ENCODE results near the gene CLCN1.

DNA sequence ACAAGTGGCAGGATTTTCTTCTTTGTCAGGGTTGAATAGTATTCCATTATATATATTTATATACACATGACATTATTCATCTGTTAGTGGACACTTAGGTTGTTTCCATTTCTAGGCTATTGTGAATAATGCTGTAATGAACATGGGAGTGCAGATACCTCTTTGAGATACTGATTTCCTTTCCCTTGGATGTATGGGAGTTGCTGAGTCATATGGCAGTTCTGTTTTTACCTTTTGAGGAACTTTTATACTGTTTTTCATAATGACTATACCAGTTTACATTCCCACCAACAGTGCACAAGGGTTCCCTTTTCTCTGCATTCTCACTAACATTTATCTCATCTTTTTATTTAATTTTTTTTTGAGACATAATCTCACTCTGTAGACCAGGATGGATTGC is 1.8 kb upstream of the CLCN1 start:
- no peak for TF ChIP-seq POLR2A (IDR thresholded peaks at IDR 0.05; ENCODE audit: low read depth)
- TF ChIP-seq, protein P1, sequence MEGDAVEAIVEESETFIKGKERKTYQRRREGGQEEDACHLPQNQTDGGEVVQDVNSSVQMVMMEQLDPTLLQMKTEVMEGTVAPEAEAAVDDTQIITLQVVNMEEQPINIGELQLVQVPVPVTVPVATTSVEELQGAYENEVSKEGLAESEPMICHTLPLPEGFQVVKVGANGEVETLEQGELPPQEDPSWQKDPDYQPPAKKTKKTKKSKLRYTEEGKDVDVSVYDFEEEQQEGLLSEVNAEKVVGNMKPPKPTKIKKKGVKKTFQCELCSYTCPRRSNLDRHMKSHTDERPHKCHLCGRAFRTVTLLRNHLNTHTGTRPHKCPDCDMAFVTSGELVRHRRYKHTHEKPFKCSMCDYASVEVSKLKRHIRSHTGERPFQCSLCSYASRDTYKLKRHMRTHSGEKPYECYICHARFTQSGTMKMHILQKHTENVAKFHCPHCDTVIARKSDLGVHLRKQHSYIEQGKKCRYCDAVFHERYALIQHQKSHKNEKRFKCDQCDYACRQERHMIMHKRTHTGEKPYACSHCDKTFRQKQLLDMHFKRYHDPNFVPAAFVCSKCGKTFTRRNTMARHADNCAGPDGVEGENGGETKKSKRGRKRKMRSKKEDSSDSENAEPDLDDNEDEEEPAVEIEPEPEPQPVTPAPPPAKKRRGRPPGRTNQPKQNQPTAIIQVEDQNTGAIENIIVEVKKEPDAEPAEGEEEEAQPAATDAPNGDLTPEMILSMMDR (IDR thresholded peaks at IDR 0.05): no peak

Data from esophagus muscularis mucosa (tissue), 3 donors.